ENCODE results near the gene DNHD1.
"Not testable (repeated sequence)": the region's sequence is repeated elsewhere in the genome, so short reads cannot be mapped to it uniquely, and the experiment has no call there.

The DNHD1 gene

DNA sequence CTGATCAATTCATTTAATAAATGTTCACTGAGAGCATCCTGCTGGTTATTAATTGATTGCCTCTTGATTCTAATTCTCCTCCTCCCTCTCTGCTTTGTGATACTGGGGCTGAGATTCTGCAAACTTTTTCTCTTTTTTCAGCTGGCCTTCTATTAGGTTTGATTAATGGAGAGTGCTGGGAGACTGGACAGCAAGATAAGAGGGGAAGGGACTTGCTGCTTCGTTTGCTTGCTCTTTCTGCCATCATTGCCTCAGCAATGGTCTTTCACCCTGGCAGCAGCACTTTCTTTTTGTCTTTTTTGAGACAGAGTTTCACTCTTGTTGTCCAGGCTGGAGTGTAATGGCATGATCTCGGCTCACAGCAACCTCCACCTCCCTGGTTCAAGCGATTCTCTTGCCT lies 7.1 kb downstream of the DNHD1 start:
- TF ChIP-seq, protein P1, sequence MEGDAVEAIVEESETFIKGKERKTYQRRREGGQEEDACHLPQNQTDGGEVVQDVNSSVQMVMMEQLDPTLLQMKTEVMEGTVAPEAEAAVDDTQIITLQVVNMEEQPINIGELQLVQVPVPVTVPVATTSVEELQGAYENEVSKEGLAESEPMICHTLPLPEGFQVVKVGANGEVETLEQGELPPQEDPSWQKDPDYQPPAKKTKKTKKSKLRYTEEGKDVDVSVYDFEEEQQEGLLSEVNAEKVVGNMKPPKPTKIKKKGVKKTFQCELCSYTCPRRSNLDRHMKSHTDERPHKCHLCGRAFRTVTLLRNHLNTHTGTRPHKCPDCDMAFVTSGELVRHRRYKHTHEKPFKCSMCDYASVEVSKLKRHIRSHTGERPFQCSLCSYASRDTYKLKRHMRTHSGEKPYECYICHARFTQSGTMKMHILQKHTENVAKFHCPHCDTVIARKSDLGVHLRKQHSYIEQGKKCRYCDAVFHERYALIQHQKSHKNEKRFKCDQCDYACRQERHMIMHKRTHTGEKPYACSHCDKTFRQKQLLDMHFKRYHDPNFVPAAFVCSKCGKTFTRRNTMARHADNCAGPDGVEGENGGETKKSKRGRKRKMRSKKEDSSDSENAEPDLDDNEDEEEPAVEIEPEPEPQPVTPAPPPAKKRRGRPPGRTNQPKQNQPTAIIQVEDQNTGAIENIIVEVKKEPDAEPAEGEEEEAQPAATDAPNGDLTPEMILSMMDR (conservative IDR thresholded peaks at IDR 0.05; ENCODE audit: control insufficient read depth, insufficient read depth, low read depth, low read length): no peak
- no peak overlapping the region for H3K4me3 ChIP-seq (ENCODE audit: control insufficient read depth, low read depth, low read length)
- DNase-seq (ENCODE audit: low read depth): no peak

DNA sequence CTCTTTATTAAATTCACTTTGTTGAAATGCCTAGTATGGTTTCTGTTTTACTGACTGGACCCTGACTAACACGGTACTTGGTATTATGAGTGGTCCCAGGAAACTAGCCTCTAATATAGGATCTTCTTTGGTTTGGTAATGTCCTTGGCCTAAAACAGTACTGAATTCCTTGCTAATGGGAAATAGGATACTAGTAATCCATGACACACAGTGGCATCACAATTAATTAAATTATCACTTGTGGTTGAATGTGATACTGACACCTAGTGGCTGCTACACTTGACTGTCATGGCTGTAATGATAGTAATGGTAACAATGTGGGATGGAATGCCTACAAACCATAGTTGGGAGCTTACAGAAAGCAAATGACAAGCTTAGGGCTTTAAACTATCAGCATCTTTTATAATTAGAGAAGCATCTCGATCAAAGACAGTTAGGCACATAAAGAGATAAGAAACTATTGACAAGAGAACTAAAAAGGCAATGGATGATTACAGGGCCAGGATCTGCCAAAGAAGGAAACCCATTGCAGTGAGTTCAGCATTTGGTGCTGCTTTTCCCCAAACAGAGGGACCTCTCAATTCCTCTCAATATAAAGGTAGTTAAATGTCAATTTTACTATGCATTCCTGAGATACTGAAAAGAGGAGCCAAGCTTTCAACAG lies 8.6 kb downstream of the DNHD1 start:
- H3K4me3 ChIP-seq (ENCODE audit: control insufficient read depth, low read depth, low read length): no peak overlapping the region
- peak; percentile 92 for DNase-seq (ENCODE audit: low read depth)
- TF ChIP-seq, protein P1 (conservative IDR thresholded peaks at IDR 0.05; ENCODE audit: control insufficient read depth, insufficient read depth, low read depth, low read length): peak; percentile 60

GRCh38 chr11:6516865-6517264 lies 19.8 kb downstream of the DNHD1 start:
- no peak for DNase-seq (ENCODE audit: low read depth)
- H3K4me3 ChIP-seq (ENCODE audit: control insufficient read depth, low read depth, low read length): no peak overlapping the region
- TF ChIP-seq, protein P1 (conservative IDR thresholded peaks at IDR 0.05; ENCODE audit: control insufficient read depth, insufficient read depth, low read depth, low read length): no peak

GRCh38 chr11:6520265-6520664 lies 23.2 kb downstream of the DNHD1 start:
- TF ChIP-seq, protein P1 (conservative IDR thresholded peaks at IDR 0.05; ENCODE audit: control insufficient read depth, insufficient read depth, low read depth, low read length): no peak
- DNase-seq (ENCODE audit: low read depth): no peak
- no peak overlapping the region for H3K4me3 ChIP-seq (ENCODE audit: control insufficient read depth, low read depth, low read length)

GRCh38 chr11:6521946-6522345 lies 24.9 kb downstream of the DNHD1 start:
- not testable (repeated sequence) for H3K4me3 ChIP-seq (ENCODE audit: control insufficient read depth, low read depth, low read length); DNase-seq (ENCODE audit: low read depth)

GRCh38 chr11:6523253-6523652 lies 26.2 kb downstream of the DNHD1 start:
- TF ChIP-seq, protein P1 (conservative IDR thresholded peaks at IDR 0.05; ENCODE audit: control insufficient read depth, insufficient read depth, low read depth, low read length): no peak
- peak; percentile 38 for DNase-seq (ENCODE audit: low read depth)

GRCh38 chr11:6526411-6527135 lies 29.5 kb downstream of the DNHD1 start:
- DNase-seq (ENCODE audit: low read depth): peak; percentile 19
- no peak overlapping the region for H3K4me3 ChIP-seq (ENCODE audit: control insufficient read depth, low read depth, low read length)
- TF ChIP-seq, protein P1 (conservative IDR thresholded peaks at IDR 0.05; ENCODE audit: control insufficient read depth, insufficient read depth, low read depth, low read length): no peak

More at GRCh38 chr11:6523253-6523652, 26.2 kb downstream of the DNHD1 start:
- H3K4me3 ChIP-seq (ENCODE audit: control insufficient read depth, low read depth, low read length): no peak overlapping the region

All from fibroblast of mammary gland (primary cell).